ENCODE results near the gene MAP3K9. TPM values are rescaled to one million over a fixed set of nuclear protein-coding genes. Genes with fewer than 3 reads are reported as not detected.

The MAP3K9 gene
- total RNA-seq, 1 donor from 2014 or later: 13.0 TPM

GRCh38 chr14:70804556-70805162 lies 4.7 kb downstream of the MAP3K9 start:
- peaks cover 4% of the 10 kb centered on the region for H3K4me1 Mint-ChIP-seq (ENCODE audit: low read depth, unreplicated experiment)
- H3K27ac Mint-ChIP-seq (ENCODE audit: unreplicated experiment): no peak overlapping the region
- FAIRE-seq (no peak), DNase-seq (ENCODE audit: low read depth) (no peak)
- Histone ChIP-seq H4K20me1 (ENCODE audit: insufficient read depth, low read length) (peaks cover 22% of the 10 kb centered on the region), H3K4me1 (ENCODE audit: insufficient read depth, low read length) (peaks cover 3% of the 10 kb centered on the region), H2AFZ (ENCODE audit: low read depth, low read length) (no peak overlapping the region), H3K9me3 (ENCODE audit: insufficient read depth, low read depth, low read length) (no peaks in the 10 kb centered on the region), H3K36me3 (ENCODE audit: insufficient read depth, low read length) (no peaks in the 10 kb centered on the region), H3K9ac (ENCODE audit: low read length) (no peak overlapping the region), H3K4me3 (ENCODE audit: insufficient read depth, low read depth, low read length) (no peak overlapping the region), H3K27ac (ENCODE audit: low read depth, low read length) (no peak overlapping the region), H3K79me2 (ENCODE audit: insufficient read depth, low read length) (no peaks in the 10 kb centered on the region), H3K27me3 (ENCODE audit: insufficient read depth, low read length) (peaks cover 11% of the 10 kb centered on the region), H3K4me2 (ENCODE audit: low read length) (no peak overlapping the region)
- H3K4me3 Mint-ChIP-seq (ENCODE audit: unreplicated experiment): no peak overlapping the region
- no peak for TF ChIP-seq EZH2 (IDR thresholded peaks at IDR 0.05; ENCODE audit: insufficient read depth, low read length)
- TF ChIP-seq CTCF (IDR thresholded peaks at IDR 0.05; ENCODE audit: insufficient read depth, low read depth, low read length): no peak
- no peaks in the 10 kb centered on the region for H3K27me3 Mint-ChIP-seq (ENCODE audit: low read depth, unreplicated experiment)
- no peaks in the 10 kb centered on the region for H3K9me3 Mint-ChIP-seq (ENCODE audit: unreplicated experiment)
- H3K36me3 Mint-ChIP-seq (ENCODE audit: low read depth, unreplicated experiment): peaks cover 6% of the 10 kb centered on the region

GRCh38 chr14:70803321-70804310 lies 5.7 kb downstream of the MAP3K9 start:
- peaks cover 3% of the 10 kb centered on the region for H3K4me1 ChIP-seq (ENCODE audit: insufficient read depth, low read length)
- H3K9me3 ChIP-seq (ENCODE audit: insufficient read depth, low read depth, low read length): no peaks in the 10 kb centered on the region
- no peaks in the 10 kb centered on the region for H3K36me3 ChIP-seq (ENCODE audit: insufficient read depth, low read length)
- Mint-ChIP-seq H3K9me3 (ENCODE audit: unreplicated experiment) (no peaks in the 10 kb centered on the region), H3K27me3 (ENCODE audit: low read depth, unreplicated experiment) (no peaks in the 10 kb centered on the region), H3K4me3 (ENCODE audit: unreplicated experiment) (no peak overlapping the region), H3K27ac (ENCODE audit: unreplicated experiment) (no peak overlapping the region), H3K36me3 (ENCODE audit: low read depth, unreplicated experiment) (peaks cover 6% of the 10 kb centered on the region), H3K4me1 (ENCODE audit: low read depth, unreplicated experiment) (peaks cover 4% of the 10 kb centered on the region)
- H3K4me3 ChIP-seq (ENCODE audit: insufficient read depth, low read depth, low read length): no peak overlapping the region
- peaks cover 22% of the 10 kb centered on the region for H4K20me1 ChIP-seq (ENCODE audit: insufficient read depth, low read length)
- no peak for DNase-seq (ENCODE audit: low read depth)
- no peak for TF ChIP-seq CTCF (IDR thresholded peaks at IDR 0.05; ENCODE audit: insufficient read depth, low read depth, low read length)
- no peak for TF ChIP-seq EZH2 (IDR thresholded peaks at IDR 0.05; ENCODE audit: insufficient read depth, low read length)
- no peak overlapping the region for H2AFZ ChIP-seq (ENCODE audit: low read depth, low read length)
- no peak overlapping the region for H3K4me2 ChIP-seq (ENCODE audit: low read length)
- no peaks in the 10 kb centered on the region for H3K79me2 ChIP-seq (ENCODE audit: insufficient read depth, low read length)
- H3K9ac ChIP-seq (ENCODE audit: low read length): no peak overlapping the region
- no peak for FAIRE-seq
- H3K27ac ChIP-seq (ENCODE audit: low read depth, low read length): no peak overlapping the region
- H3K27me3 ChIP-seq (ENCODE audit: insufficient read depth, low read length): peaks cover 11% of the 10 kb centered on the region
